CD14-positive monocyte (primary cell): ENCODE measurements around the gene RAD54L. TPM values are rescaled to one million over a fixed set of nuclear protein-coding genes. Genes with fewer than 3 reads are reported as not detected.
"Not testable (repeated sequence)": the region's sequence is repeated elsewhere in the genome, so short reads cannot be mapped to it uniquely, and the experiment has no call there.

Experiments used
- DNase-seq, 3 donors: peaks; one replicate each; pipeline ENCODE4 v3.0.0-alpha.2; 2011 to 2022
- H2AFZ ChIP-seq: 2 replicates; pipeline ENCODE4 v1.6.0; 2012; ENCODE audit warnings: mild to moderate bottlenecking, low read depth, low read length, inconsistent platforms; ENCODE audit not compliant: insufficient read depth, poor library complexity, severe bottlenecking
- H3K27ac ChIP-seq, 2 donors: 1 replicate in 1 of 2; 2 replicates in 1 of 2; pipeline ENCODE4 v1.5.1; 2012 to 2013; ENCODE audit warnings: low read length in 2 of 2, control low read depth in 1 of 2, inconsistent platforms in 1 of 2, low read depth in 1 of 2, mild to moderate bottlenecking in 1 of 2
- H3K27me3 ChIP-seq, 2 donors: one replicate each; pipeline versions ENCODE4 v1.6.0 to v1.6.1; 2011 to 2013; ENCODE audit warnings: low read length in 2 of 2; ENCODE audit not compliant: control insufficient read depth in 2 of 2, insufficient read depth in 2 of 2
- H3K36me3 ChIP-seq, 2 donors: replicated peaks in 1 of 2; 1 replicate in 1 of 2; 2 replicates in 1 of 2; pipeline versions ENCODE4 v1.5.1 to v1.6.1; 2012 to 2013; ENCODE audit warnings: low read length in 2 of 2, control low read depth in 1 of 2, inconsistent platforms in 1 of 2, mild to moderate bottlenecking in 1 of 2; ENCODE audit not compliant: insufficient read depth in 2 of 2, control insufficient read depth in 1 of 2
- H3K4me1 ChIP-seq, 2 donors: 1 replicate in 1 of 2; 2 replicates in 1 of 2; pipeline versions ENCODE4 v1.5.1 to v1.6.1; 2012 to 2013; ENCODE audit warnings: low read length in 2 of 2, control low read depth in 1 of 2, inconsistent platforms in 1 of 2, mild to moderate bottlenecking in 1 of 2, moderate library complexity in 1 of 2; ENCODE audit not compliant: insufficient read depth in 2 of 2, control insufficient read depth in 1 of 2
- H3K4me2 ChIP-seq: replicated peaks from 2 replicates; pipeline ENCODE3; 2012; ENCODE audit warnings: low read length, moderate library complexity, mild to moderate bottlenecking; ENCODE audit not compliant: poor library complexity, severe bottlenecking; ENCODE audit errors: extremely low read depth
- H3K4me3 ChIP-seq, 3 experiments: fragments of 200-600 bp in 1 of 3; sonication (generic) in 1 of 3; replicated peaks in 1 of 3; 1 replicate in 2 of 3; 2 replicates in 1 of 3; pipeline ENCODE4 v1.5.1; 2011 to 2013; ENCODE audit warnings: low read length in 3 of 3, mild to moderate bottlenecking in 3 of 3, control low read depth in 2 of 3, low read depth in 2 of 3, inconsistent platforms in 1 of 3, moderate library complexity in 1 of 3
- H3K79me2 ChIP-seq: 2 replicates; pipeline ENCODE4 v1.6.0; 2012; ENCODE audit warnings: mild to moderate bottlenecking, control low read depth, inconsistent platforms, low read length, moderate library complexity; ENCODE audit not compliant: insufficient read depth
- H3K9ac ChIP-seq: 2 replicates; pipeline ENCODE4 v1.6.0; 2017; ENCODE audit warnings: low read length, mild to moderate bottlenecking; ENCODE audit not compliant: insufficient read depth, poor library complexity, severe bottlenecking
- H3K9me3 ChIP-seq, 2 donors: replicated peaks in 1 of 2; 1 replicate in 1 of 2; 2 replicates in 1 of 2; pipeline versions ENCODE4 v1.5.1 to v1.6.1; 2012 to 2013; ENCODE audit warnings: low read length in 2 of 2, control low read depth in 1 of 2; ENCODE audit not compliant: control insufficient read depth in 1 of 2, insufficient read depth in 1 of 2
- H4K20me1 ChIP-seq: 2 replicates; pipeline ENCODE4 v1.6.0; 2012; ENCODE audit warnings: mild to moderate bottlenecking, low read length, control low read depth, moderate library complexity; ENCODE audit not compliant: insufficient read depth
- H3K27ac Mint-ChIP-seq, 7 donors: one replicate each; pipeline ENCODE4 v1.8.0; 2020; ENCODE audit warnings: mild to moderate bottlenecking in 7 of 7, mixed read lengths in 7 of 7, moderate library complexity in 6 of 7, inconsistent platforms in 2 of 7
- H3K27me3 Mint-ChIP-seq, 3 donors: one replicate each; pipeline ENCODE4 v1.8.0; 2021 to 2022; ENCODE audit warnings: low read depth in 3 of 3, mild to moderate bottlenecking in 3 of 3, mixed read lengths in 3 of 3, moderate library complexity in 3 of 3, inconsistent platforms in 1 of 3
- H3K36me3 Mint-ChIP-seq, 2 donors: one replicate each; pipeline ENCODE4 v1.8.0; 2020; ENCODE audit warnings: mixed read lengths in 2 of 2, inconsistent platforms in 1 of 2, mild to moderate bottlenecking in 1 of 2
- H3K4me1 Mint-ChIP-seq: one replicate; pipeline ENCODE4 v1.8.0; 2020; ENCODE audit warnings: mild to moderate bottlenecking, mixed read lengths
- H3K4me3 Mint-ChIP-seq, 2 donors: one replicate each; pipeline ENCODE4 v1.8.0; 2020; ENCODE audit warnings: mild to moderate bottlenecking in 2 of 2, mixed read lengths in 2 of 2, moderate library complexity in 1 of 2
- H3K9me3 Mint-ChIP-seq, 7 donors: one replicate each; pipeline ENCODE4 v1.8.0; 2020 to 2022; ENCODE audit warnings: mixed read lengths in 7 of 7, mild to moderate bottlenecking in 6 of 7, moderate library complexity in 6 of 7, inconsistent platforms in 2 of 7
- WGBS: methylation state at CpG from one replicate; pipeline ENCODE4 v1.1.5; 2013; ENCODE audit warnings: missing lambda C conversion rate; ENCODE audit not compliant: insufficient coverage; 5-methylcytosine and 5-hydroxymethylcytosine counted together
- intact Hi-C, 2 donors: fragments of 100-400 bp; cut with micrococcal nuclease; formaldehyde crosslinking; loops; one replicate each; pipeline versions ENCODE4 v1.15.0 to v1.15.1; 2023
- polyA plus RNA-seq, 3 donors: library from polyadenylated mRNA; depleted of rRNA in 1 of 3; unstranded in 2 of 3; stranded (reverse) in 1 of 3; fragments of 300-500 nt in 2 of 3; fragments of >200 nt in 1 of 3; fragmentation: Illumina TruSeq in 2 of 3; gene quantifications; 1 replicate in 2 of 3; 2 replicates in 1 of 3; pipeline ENCODE4 v1.2.3, GENCODE V29; 2012 to 2021
- TF ChIP-seq, protein P1 (sequence below): fragments of 200-600 bp; IDR thresholded peaks from one replicate; pipeline ENCODE4 v1.8.0; 2022; ENCODE audit warnings: antibody characterized with exemption, mild to moderate bottlenecking

RAD54L gene
- polyA plus RNA-seq, 3 donors: 0.13 TPM; not detected in 2

DNA sequence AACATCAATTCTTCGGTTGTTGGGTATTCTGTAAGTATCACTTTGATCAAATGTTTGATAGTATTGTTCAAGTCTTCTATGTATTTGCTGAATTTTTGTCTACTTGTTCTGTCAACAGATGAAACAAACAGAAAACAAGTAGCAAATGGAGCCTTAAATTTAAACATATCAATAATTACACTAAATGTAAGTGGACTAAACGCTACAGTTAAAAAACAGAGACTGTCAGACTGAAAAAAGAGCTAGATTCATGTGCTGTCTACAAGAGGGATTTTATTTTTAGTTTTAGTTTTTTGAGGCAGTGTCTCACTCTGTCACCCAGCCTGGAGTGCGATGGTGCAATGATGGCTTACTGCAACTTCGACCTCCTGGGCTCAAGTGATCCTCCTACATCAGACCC, 10.7 kb upstream of the RAD54L start:
- H3K27ac ChIP-seq: no peak overlapping the region
- H2AFZ ChIP-seq: no peak overlapping the region
- H3K4me1 ChIP-seq: peaks cover 0 to 7% of the 10 kb centered on the region in 2 donors
- H3K9me3 ChIP-seq: peaks cover 9 to 10% of the 10 kb centered on the region in 2 donors
- H3K4me1 Mint-ChIP-seq: peaks cover 5% of the 10 kb centered on the region
- TF ChIP-seq, protein P1, sequence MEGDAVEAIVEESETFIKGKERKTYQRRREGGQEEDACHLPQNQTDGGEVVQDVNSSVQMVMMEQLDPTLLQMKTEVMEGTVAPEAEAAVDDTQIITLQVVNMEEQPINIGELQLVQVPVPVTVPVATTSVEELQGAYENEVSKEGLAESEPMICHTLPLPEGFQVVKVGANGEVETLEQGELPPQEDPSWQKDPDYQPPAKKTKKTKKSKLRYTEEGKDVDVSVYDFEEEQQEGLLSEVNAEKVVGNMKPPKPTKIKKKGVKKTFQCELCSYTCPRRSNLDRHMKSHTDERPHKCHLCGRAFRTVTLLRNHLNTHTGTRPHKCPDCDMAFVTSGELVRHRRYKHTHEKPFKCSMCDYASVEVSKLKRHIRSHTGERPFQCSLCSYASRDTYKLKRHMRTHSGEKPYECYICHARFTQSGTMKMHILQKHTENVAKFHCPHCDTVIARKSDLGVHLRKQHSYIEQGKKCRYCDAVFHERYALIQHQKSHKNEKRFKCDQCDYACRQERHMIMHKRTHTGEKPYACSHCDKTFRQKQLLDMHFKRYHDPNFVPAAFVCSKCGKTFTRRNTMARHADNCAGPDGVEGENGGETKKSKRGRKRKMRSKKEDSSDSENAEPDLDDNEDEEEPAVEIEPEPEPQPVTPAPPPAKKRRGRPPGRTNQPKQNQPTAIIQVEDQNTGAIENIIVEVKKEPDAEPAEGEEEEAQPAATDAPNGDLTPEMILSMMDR: no peak
- H3K36me3 ChIP-seq: no peaks in the 10 kb centered on the region
- no peak for DNase-seq
- H3K79me2 ChIP-seq: no peaks in the 10 kb centered on the region
- no peaks in the 10 kb centered on the region for H3K27me3 ChIP-seq
- no CpG with 5 or more reads among the region's 4 CpGs for WGBS
- no peak overlapping the region for H3K27ac Mint-ChIP-seq
- H4K20me1 ChIP-seq: no peaks in the 10 kb centered on the region
- H3K4me3 ChIP-seq: no peak overlapping the region
- no peak overlapping the region for H3K4me2 ChIP-seq
- peaks cover 0 to 3% (median 0%) of the 10 kb centered on the region in 3 donors for H3K27me3 Mint-ChIP-seq
- H3K9ac ChIP-seq: no peak overlapping the region
- H3K4me3 Mint-ChIP-seq: no peak overlapping the region
- peaks cover 4 to 27% (median 21%) of the 10 kb centered on the region in 7 donors for H3K9me3 Mint-ChIP-seq
- intact Hi-C loops: no loop called here
- H3K36me3 Mint-ChIP-seq: no peaks in the 10 kb centered on the region

DNA sequence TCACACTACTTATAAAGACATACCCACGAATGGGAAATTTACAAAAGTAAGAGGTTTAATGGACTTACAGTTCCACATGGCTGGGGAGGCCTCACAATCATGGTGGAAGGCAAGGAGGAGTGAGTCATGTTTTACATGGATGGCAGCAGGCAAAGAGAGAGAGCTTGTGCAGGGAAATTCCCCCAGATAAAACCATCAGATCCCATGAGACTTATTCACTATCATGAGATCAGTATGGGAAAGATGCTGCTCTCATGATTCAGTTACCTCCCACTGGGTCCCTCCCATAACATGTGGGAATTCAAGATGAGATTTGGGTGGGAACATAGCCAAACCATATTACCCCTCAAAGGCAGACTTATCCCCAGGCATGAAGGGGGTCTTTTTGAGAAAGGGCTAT, 8.7 kb upstream of the RAD54L start:
- H3K36me3 Mint-ChIP-seq, H3K9me3 ChIP-seq, H3K4me2 ChIP-seq, H3K27me3 ChIP-seq, intact Hi-C loops, H3K27me3 Mint-ChIP-seq, H3K4me1 ChIP-seq, H2AFZ ChIP-seq, H3K4me1 Mint-ChIP-seq, H3K79me2 ChIP-seq, H3K27ac ChIP-seq, H3K36me3 ChIP-seq, H3K4me3 Mint-ChIP-seq, H3K4me3 ChIP-seq, H3K9ac ChIP-seq, H4K20me1 ChIP-seq: not testable (repeated sequence)
- H3K27ac Mint-ChIP-seq: peak overlapping the region in 1 of 7 donors; percentile 14
- DNase-seq: peak in 1 of 3 donors; percentile 70
- no CpG with 5 or more reads among the region's 1 CpG for WGBS
- peaks cover 4 to 27% (median 21%) of the 10 kb centered on the region in 7 donors for H3K9me3 Mint-ChIP-seq

DNA sequence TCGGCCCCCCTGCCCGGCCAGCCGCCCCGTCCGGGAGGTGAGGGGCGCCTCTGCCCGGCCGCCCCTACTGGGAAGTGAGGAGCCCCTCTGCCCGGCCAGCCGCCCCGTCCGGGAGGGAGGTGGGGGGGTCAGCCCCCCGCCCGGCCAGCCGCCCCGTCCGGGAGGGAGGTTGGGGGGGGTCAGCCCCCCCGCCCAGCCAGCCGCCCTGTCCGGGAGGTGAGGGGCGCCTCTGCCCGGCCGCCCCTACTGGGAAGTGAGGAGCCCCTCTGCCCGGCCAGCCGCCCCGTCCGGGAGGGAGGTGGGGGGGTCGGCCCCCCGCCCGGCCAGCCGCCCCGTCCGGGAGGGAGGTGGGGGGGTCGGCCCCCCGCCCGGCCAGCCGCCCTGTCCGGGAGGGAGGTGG, 5.8 kb upstream of the RAD54L start:
- H4K20me1 ChIP-seq, H3K4me3 ChIP-seq, H3K27ac Mint-ChIP-seq, H3K36me3 Mint-ChIP-seq, H3K9me3 ChIP-seq, H3K27me3 ChIP-seq, H3K36me3 ChIP-seq, DNase-seq, H3K4me2 ChIP-seq, intact Hi-C loops, H3K4me1 ChIP-seq, H3K27me3 Mint-ChIP-seq, H2AFZ ChIP-seq, H3K27ac ChIP-seq, H3K79me2 ChIP-seq, H3K9ac ChIP-seq, H3K4me3 Mint-ChIP-seq, H3K4me1 Mint-ChIP-seq: not testable (repeated sequence)
- peaks cover 2 to 22% (median 16%) of the 10 kb centered on the region in 7 donors for H3K9me3 Mint-ChIP-seq
- 67% methylated on average over 3 of the region's 38 CpGs for WGBS
